ENCODE results near the gene SNAPIN. TPM values are rescaled to one million over a fixed set of nuclear protein-coding genes. Genes with fewer than 3 reads are reported as not detected.

Gene SNAPIN
- polyA plus RNA-seq, 3 donors: 55.1 to 57.5 (median 56.7) TPM

GRCh38 chr1:153698020-153698922 lies 39.8 kb downstream of the SNAPIN start:
- DNase-seq: peak; percentile 63

GRCh38 chr1:153698923-153699714 lies 40.6 kb downstream of the SNAPIN start:
- no peak for DNase-seq

- no peak for DNase-seq
Measured at GRCh38 chr1:153699768-153700167, 41.3 kb downstream of the SNAPIN start.

- no peak for DNase-seq
Measured at GRCh38 chr1:153705484-153705883, 47.0 kb downstream of the SNAPIN start.

GRCh38 chr1:153711026-153711425 lies 52.5 kb downstream of the SNAPIN start:
- no peak for DNase-seq

Other genes with a start within 250 kb of the SNAPIN start
- not detected for gene S100A7A, start 242.2 kb upstream of the SNAPIN start, polyA plus RNA-seq (ENCODE audit: insufficient read length in 3 of 3)
- gene S100A7, start 198.1 kb upstream of the SNAPIN start, polyA plus RNA-seq (ENCODE audit: insufficient read length in 3 of 3): under 1 TPM in 1 of 3 donors, not detected in 2; 0.98 TPM
- 100 to 1,000 TPM; 208 to 240 (median 221) TPM for gene S100A6, start 122.7 kb upstream of the SNAPIN start, polyA plus RNA-seq (ENCODE audit: insufficient read length in 3 of 3)
- 1 to 10 TPM; 1.1 to 1.4 (median 1.2) TPM for gene S100A5, start 117.8 kb upstream of the SNAPIN start, polyA plus RNA-seq (ENCODE audit: insufficient read length in 3 of 3)
- gene S100A4, start 112.9 kb upstream of the SNAPIN start, polyA plus RNA-seq (ENCODE audit: insufficient read length in 3 of 3): 10 to 100 TPM; 31.7 to 34.9 (median 31.7) TPM
- gene S100A3, start 109.4 kb upstream of the SNAPIN start, polyA plus RNA-seq (ENCODE audit: insufficient read length in 3 of 3): under 1 TPM in 1 of 3 donors, not detected in 2; 0.19 TPM
- gene S100A2, start 92.9 kb upstream of the SNAPIN start, polyA plus RNA-seq (ENCODE audit: insufficient read length in 3 of 3): 1 to 10 TPM; 5.8 to 7.9 (median 6.8) TPM
- 100 to 1,000 TPM; 108 to 123 (median 116) TPM for gene S100A16, start 45.6 kb upstream of the SNAPIN start, polyA plus RNA-seq (ENCODE audit: insufficient read length in 3 of 3)
- gene S100A14, start 42.4 kb upstream of the SNAPIN start, polyA plus RNA-seq (ENCODE audit: insufficient read length in 3 of 3): 10 to 100 TPM; 17.2 to 19.6 (median 18.9) TPM
- gene S100A13, start 31.2 kb upstream of the SNAPIN start, polyA plus RNA-seq (ENCODE audit: insufficient read length in 3 of 3): 100 to 1,000 TPM; 164 to 188 (median 168) TPM
- gene S100A1, start 30.3 kb upstream of the SNAPIN start, polyA plus RNA-seq (ENCODE audit: insufficient read length in 3 of 3): 10 to 100 TPM; 21.0 to 29.1 (median 26.7) TPM
- gene CHTOP, start 24.6 kb upstream of the SNAPIN start, polyA plus RNA-seq (ENCODE audit: insufficient read length in 3 of 3): 100 to 1,000 TPM; 118 to 155 (median 145) TPM
- 100 to 1,000 TPM; 263 to 318 (median 292) TPM for gene ILF2, start 12.3 kb downstream of the SNAPIN start, polyA plus RNA-seq (ENCODE audit: insufficient read length in 3 of 3)
- gene NPR1, start 20.0 kb downstream of the SNAPIN start, polyA plus RNA-seq (ENCODE audit: insufficient read length in 3 of 3): 10 to 100 TPM; 72.5 to 77.7 (median 76.0) TPM
- gene INTS3, start 69.3 kb downstream of the SNAPIN start, polyA plus RNA-seq (ENCODE audit: insufficient read length in 3 of 3): 100 to 1,000 TPM; 103 to 160 (median 134) TPM
- gene SLC27A3, start 116.7 kb downstream of the SNAPIN start, polyA plus RNA-seq (ENCODE audit: insufficient read length in 3 of 3): 10 to 100 TPM; 36.4 to 44.4 (median 40.0) TPM